Activated CD8-positive, alpha-beta T cell treated with anti-CD3 and anti-CD28 coated beads for 36 hours (primary cell): ENCODE measurements around the gene EPB41. TPM values are rescaled to one million over a fixed set of nuclear protein-coding genes. Genes with fewer than 3 reads are reported as not detected.
"Not testable (repeated sequence)": the region's sequence is repeated elsewhere in the genome, so short reads cannot be mapped to it uniquely, and the experiment has no call there.

Experiments
- ATAC-seq: fragments of 200-7000 bp; cut with Tn5 transposase; one replicate; pipeline ENCODE4 v1.10.0; 2021; ENCODE audit warnings: mild to moderate bottlenecking, moderate library complexity
- CTCF ChIA-PET: fragments of 350-600 bp; sonication (Branson Sonifier 250); formaldehyde crosslinking; loops from one replicate; lab custom pipeline; 2021; ENCODE audit warnings: antibody characterized with exemption; lab: Charles Lee
- POLR2A ChIA-PET: fragments of 350-600 bp; sonication (Branson Sonifier 250); formaldehyde crosslinking; loops from one replicate; lab custom pipeline; 2021; ENCODE audit warnings: antibody characterized with exemption; lab: Charles Lee
- DNase-seq: peaks from one replicate; pipeline ENCODE4 v3.0.0-alpha.2; 2020
- H3K27ac Mint-ChIP-seq: one replicate; pipeline ENCODE4 v1.8.0; 2021; ENCODE audit warnings: mild to moderate bottlenecking, mixed read lengths
- H3K27me3 Mint-ChIP-seq: one replicate; pipeline ENCODE4 v1.8.0; 2021; ENCODE audit warnings: mixed read lengths
- H3K36me3 Mint-ChIP-seq: one replicate; pipeline ENCODE4 v1.8.0; 2021; ENCODE audit warnings: low read depth, mixed read lengths
- H3K4me1 Mint-ChIP-seq: one replicate; pipeline ENCODE4 v1.8.0; 2021; ENCODE audit warnings: low read depth, mixed read lengths
- H3K4me3 Mint-ChIP-seq: one replicate; pipeline ENCODE4 v1.8.0; 2021; ENCODE audit warnings: mild to moderate bottlenecking, moderate library complexity, mixed read lengths
- H3K9me3 Mint-ChIP-seq: one replicate; pipeline ENCODE4 v1.8.0; 2021; ENCODE audit warnings: mixed read lengths
- intact Hi-C: fragments of 100-400 bp; cut with micrococcal nuclease; formaldehyde crosslinking; loops from one replicate; pipeline ENCODE4 v1.10.0; 2022
- total RNA-seq, 2 experiments: library from RNA; stranded (reverse); gene quantifications; one replicate each; pipeline ENCODE4 v1.2.3, GENCODE V29; 2021
- TF ChIP-seq, protein P1 (sequence below): fragments of 200-600 bp; IDR thresholded peaks from one replicate; pipeline ENCODE4 v1.8.0; 2022; ENCODE audit warnings: antibody characterized with exemption, mild to moderate bottlenecking

EPB41 gene
- total RNA-seq, 2 experiments from 2014 or later = 74.9 to 80.3 TPM

- CTCF ChIA-PET = interaction anchor here (1.0 kb wide), 1 partner anchor 181 kb away, joined by 3 read pairs; no protein-coding TSS in a partner anchor
- TF ChIP-seq, protein P1, sequence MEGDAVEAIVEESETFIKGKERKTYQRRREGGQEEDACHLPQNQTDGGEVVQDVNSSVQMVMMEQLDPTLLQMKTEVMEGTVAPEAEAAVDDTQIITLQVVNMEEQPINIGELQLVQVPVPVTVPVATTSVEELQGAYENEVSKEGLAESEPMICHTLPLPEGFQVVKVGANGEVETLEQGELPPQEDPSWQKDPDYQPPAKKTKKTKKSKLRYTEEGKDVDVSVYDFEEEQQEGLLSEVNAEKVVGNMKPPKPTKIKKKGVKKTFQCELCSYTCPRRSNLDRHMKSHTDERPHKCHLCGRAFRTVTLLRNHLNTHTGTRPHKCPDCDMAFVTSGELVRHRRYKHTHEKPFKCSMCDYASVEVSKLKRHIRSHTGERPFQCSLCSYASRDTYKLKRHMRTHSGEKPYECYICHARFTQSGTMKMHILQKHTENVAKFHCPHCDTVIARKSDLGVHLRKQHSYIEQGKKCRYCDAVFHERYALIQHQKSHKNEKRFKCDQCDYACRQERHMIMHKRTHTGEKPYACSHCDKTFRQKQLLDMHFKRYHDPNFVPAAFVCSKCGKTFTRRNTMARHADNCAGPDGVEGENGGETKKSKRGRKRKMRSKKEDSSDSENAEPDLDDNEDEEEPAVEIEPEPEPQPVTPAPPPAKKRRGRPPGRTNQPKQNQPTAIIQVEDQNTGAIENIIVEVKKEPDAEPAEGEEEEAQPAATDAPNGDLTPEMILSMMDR = no peak
- POLR2A ChIA-PET = no interaction called here
- Mint-ChIP-seq H3K9me3 (no peaks in the 10 kb centered on the region), H3K4me3 (no peak overlapping the region), H3K27ac (peak overlapping the region; percentile 0), H3K36me3 (peaks cover 10% of the 10 kb centered on the region), H3K4me1 (peaks cover 34% of the 10 kb centered on the region), H3K27me3 (no peaks in the 10 kb centered on the region)
- DNase-seq = no peak
- no peak for ATAC-seq
- intact Hi-C loops = no loop called here
Measured at GRCh38 chr1:29057700-29058099, 143.3 kb downstream of the EPB41 start.

DNA sequence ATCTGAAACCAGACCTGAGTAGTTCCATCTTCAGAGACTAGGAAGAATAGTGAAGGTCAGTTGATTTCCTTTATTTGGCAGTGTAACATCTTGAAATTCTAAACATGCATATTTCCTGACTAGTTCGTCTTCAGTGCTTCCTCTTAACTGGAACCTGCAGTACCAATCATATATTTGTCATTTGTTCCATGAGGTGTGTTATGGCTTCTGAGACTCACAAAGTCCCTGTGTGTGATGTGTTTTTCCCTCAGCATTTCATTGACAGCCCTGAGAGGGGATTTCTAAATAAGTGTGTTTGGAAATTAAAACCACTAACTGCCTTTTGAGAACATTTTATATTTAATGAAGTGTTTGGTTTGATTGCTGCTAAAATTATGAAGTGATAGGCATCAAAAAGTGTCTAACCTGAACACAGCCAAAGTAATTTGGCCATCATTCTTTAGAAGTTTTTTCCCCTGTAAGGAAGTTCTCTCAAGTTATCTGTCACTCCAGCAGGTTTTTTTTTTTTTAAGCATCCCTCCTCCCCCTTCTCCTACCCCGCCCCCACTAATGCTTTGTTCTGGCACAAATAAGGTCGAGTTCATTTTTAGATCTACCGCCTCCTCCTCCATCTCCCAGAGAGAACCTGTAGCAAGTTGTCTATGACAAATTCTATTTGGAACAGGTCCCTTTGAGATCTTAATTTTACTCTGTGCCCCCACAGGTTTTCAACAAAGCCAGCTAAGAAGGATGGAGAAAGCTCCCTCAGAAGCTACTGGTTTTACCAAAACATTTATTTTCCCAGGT, 148.0 kb downstream of the EPB41 start:
- TF ChIP-seq, protein P1 = no peak
- CTCF ChIA-PET = interaction anchor here (0.9 to 2.7 kb wide), 5 partner anchors 60 to 185 kb away, joined by 3 to 11 read pairs (median 4); no protein-coding TSS in a partner anchor
- Mint-ChIP-seq H3K9me3 (no peaks in the 10 kb centered on the region), H3K4me1 (peaks cover 56% of the 10 kb centered on the region), H3K4me3 (peak overlapping the region; percentile 63), H3K27ac (peak overlapping the region; percentile 95), H3K27me3 (no peaks in the 10 kb centered on the region), H3K36me3 (peaks cover 11% of the 10 kb centered on the region)
- POLR2A ChIA-PET = interaction anchor here (1.0 to 2.5 kb wide), 4 partner anchors 62 to 149 kb away, joined by 3 to 9 read pairs (median 4); partner anchors contain the start of genes EPB41, SRSF4 and TMEM200B
- intact Hi-C loops = no loop called here
- DNase-seq = peak; percentile 66
- ATAC-seq = peak; percentile 88

DNA sequence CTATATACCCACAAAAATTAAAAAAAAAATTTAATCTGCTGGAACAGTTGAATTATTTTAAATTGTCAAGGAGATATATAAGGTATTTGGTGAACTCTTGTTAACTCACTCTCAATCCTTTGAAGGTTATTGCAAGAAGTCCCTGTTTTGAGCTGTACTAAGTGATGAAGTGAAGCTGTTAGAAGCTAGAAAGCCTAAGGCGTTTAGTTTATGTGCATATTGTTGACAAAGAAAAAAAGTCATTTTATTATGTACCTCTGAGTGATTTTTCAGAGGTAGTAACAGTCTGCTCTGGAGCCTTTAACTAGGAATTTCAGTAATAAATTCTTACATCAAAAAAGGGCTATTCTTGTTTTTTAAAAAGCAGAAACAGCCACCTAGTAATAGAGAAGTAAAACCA, 149.7 kb downstream of the EPB41 start:
- peaks cover 12% of the 10 kb centered on the region for H3K36me3 Mint-ChIP-seq
- CTCF ChIA-PET = interaction anchor here (1.0 to 2.7 kb wide), 6 partner anchors 58 to 187 kb away, joined by 3 to 11 read pairs (median 4); partner anchors contain the start of gene TMEM200B
- H3K4me3 Mint-ChIP-seq = no peak overlapping the region
- TF ChIP-seq, protein P1 = no peak
- H3K4me1 Mint-ChIP-seq = peaks cover 53% of the 10 kb centered on the region
- no peak for ATAC-seq
- H3K9me3 Mint-ChIP-seq = no peaks in the 10 kb centered on the region
- DNase-seq = no peak
- POLR2A ChIA-PET = interaction anchor here (1.5 to 2.5 kb wide), 2 partner anchors 60 to 150 kb away, joined by 3 to 9 read pairs; partner anchors contain the start of genes EPB41 and TMEM200B
- intact Hi-C loops = no loop called here
- peak overlapping the region; percentile 95 for H3K27ac Mint-ChIP-seq
- no peaks in the 10 kb centered on the region for H3K27me3 Mint-ChIP-seq

DNA sequence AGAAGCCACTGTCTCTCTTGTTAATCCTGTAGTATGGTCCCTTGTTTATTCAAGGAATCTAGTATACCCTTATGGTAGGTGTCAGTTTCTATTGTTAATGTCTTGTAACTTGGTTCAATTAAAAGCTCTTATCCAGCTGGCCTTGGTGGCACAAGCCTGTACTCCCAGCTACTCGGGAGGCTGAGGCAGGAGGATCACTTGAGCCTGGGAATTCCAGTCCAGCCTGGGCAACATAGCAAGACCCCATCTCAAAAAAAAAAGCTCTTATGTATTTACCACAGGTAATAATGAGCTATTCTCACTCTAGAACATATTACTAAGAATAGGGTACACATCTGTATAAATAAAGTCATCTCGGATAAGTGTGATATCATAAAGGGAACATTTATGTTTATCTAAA, 162.8 kb downstream of the EPB41 start:
- Mint-ChIP-seq H3K27me3 (no peaks in the 10 kb centered on the region), H3K9me3 (no peaks in the 10 kb centered on the region), H3K4me1 (peaks cover 8% of the 10 kb centered on the region), H3K4me3 (no peak overlapping the region), H3K36me3 (peaks cover 5% of the 10 kb centered on the region), H3K27ac (no peak overlapping the region)
- ATAC-seq (no peak), DNase-seq (no peak)
- intact Hi-C loops = no loop called here
- POLR2A ChIA-PET = interaction anchor here (0.7 kb wide), 1 partner anchor 159 kb away, joined by 3 read pairs; no protein-coding TSS in a partner anchor
- CTCF ChIA-PET = no interaction called here
- TF ChIP-seq, protein P1 = no peak

- POLR2A ChIA-PET = interaction anchor here (0.6 to 0.8 kb wide), 2 partner anchors 22 to 163 kb away, joined by 3 read pairs; no protein-coding TSS in a partner anchor
Measured at GRCh38 chr1:29079916-29080629, 165.7 kb downstream of the EPB41 start.

More at GRCh38 chr1:29079916-29080629, 165.7 kb downstream of the EPB41 start:
- peaks cover 13% of the 10 kb centered on the region for H3K4me1 Mint-ChIP-seq
- H3K9me3 Mint-ChIP-seq, DNase-seq, H3K36me3 Mint-ChIP-seq, H3K27ac Mint-ChIP-seq, intact Hi-C loops, H3K27me3 Mint-ChIP-seq, H3K4me3 Mint-ChIP-seq, ATAC-seq: not testable (repeated sequence)
- CTCF ChIA-PET = interaction anchor here (1.8 to 3.5 kb wide), 2 partner anchors 196 to 198 kb away, joined by 5 to 11 read pairs; no protein-coding TSS in a partner anchor
